HT-29 (cell line): ENCODE measurements around the gene SNX27. TPM values are rescaled to one million over a fixed set of nuclear protein-coding genes. Genes with fewer than 3 reads are reported as not detected.

ENCODE experiments used
- DNase-seq: peaks from one replicate; pipeline ENCODE4 v3.0.0-alpha.2; 2015; ENCODE audit warnings: low spot score
- total RNA-seq: library from RNA; depleted of rRNA; stranded (reverse); fragments of >200 nt; shearing (Covaris generic); gene quantifications from 2 replicates; pipeline ENCODE4 v1.2.3, GENCODE V29; 2014; rRNA removed

Gene SNX27
- total RNA-seq, result 13.3 and 13.9 TPM in 2 replicates

DNA sequence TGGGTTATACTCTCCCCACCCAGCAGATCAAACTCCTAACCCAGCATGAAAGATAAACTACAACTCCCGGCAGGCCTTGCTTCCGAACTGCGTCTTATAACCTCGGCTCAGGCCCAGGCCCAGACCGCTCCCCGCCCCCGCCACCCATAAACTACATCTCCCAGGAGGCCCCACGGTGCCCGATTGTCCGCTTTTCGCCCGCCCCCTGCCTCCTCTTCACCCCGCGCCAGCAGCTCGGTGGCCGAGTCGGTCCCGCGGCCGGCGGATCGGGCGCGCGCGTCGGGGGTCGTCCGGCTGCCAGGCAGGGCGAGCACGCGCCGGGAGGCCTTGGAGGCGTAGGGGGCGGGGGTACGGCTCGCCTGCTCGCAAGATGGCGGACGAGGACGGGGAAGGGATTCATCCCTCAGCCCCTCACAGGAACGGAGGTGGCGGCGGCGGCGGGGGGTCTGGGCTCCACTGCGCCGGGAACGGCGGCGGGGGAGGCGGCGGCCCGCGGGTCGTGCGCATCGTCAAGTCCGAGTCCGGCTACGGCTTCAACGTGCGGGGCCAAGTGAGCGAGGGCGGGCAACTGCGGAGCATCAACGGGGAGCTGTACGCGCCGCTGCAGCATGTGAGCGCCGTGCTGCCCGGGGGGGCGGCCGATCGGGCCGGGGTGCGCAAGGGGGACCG lies at the start of gene SNX27:
SNX27 (plus strand) TSS at position 219 of the 669 bp plus-strand sequence; CDS start at position 371, 152 bp downstream.
- peak; percentile 93 for DNase-seq

DNA sequence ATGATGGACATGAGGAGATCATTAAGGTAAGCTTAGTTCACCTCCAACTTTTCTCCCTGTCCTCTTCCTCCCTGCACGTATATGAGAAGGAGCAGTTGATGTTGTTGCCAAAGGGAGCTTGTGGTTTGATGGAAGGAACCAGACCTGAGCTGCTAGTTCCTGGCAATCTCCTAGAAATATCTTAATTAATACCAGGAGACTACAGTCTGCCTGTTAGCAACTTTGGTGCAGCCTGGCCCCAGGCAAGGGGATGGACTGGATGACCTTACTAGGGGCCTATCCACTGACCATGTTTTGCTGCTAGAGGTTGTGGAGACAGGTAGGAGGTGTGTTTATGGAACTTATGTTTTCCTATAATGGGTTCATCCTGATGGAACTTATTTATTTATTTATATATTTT lies 49.2 kb upstream of the SNX27 start:
- DNase-seq, result no peak

DNA sequence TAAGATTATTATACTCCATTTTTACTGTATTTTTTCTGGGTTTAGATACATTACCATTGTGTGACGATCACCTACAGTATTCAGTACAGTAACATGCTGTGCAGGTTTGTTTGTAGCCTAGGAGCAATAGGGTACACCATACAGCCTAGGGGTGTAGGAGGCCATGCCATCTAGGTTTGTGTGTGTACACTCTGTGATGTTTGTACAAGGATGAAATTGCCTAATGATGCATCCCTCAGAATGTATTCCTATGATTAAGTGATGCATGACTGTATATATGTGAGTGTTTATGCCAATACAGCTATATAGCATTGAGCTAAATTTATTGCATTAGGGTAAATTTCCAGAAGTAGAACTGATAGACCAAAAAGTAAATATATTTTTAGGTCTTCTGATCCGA lies 48.5 kb upstream of the SNX27 start:
- DNase-seq, result no peak

DNA sequence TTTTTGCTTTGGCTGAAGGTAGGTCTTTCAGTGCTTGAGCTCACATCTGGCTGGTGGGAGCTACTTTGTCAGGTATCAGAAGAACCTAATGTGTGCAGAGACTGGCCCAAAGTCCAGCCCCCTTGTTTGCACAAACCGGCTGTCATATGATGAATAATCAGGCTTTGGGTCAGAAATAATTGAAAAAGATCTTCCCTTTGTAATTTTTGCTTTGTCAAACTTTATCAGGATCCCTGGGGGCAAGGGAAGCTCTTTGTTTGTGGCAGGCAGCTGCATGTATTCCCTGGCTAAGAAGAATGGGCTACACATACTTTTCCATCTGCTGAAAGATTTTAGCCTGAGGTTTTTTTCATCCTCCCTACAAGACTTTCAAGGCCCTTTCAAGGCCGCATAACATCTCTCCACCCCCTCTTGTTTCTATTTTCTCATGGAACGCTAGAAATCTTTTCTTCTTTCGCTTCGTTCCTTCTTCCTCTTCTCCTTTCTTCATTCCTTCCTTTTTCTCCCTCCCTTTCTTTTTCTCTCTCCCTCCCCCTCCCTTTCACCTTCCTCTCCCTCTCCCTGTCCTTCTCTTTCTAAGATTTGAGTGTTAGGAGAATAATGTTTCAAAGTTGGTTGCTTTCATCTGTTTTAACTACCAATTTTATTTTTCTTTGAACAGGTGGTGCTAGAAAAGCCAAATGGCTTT lies 46.2 kb upstream of the SNX27 start:
- no peak for DNase-seq

DNA sequence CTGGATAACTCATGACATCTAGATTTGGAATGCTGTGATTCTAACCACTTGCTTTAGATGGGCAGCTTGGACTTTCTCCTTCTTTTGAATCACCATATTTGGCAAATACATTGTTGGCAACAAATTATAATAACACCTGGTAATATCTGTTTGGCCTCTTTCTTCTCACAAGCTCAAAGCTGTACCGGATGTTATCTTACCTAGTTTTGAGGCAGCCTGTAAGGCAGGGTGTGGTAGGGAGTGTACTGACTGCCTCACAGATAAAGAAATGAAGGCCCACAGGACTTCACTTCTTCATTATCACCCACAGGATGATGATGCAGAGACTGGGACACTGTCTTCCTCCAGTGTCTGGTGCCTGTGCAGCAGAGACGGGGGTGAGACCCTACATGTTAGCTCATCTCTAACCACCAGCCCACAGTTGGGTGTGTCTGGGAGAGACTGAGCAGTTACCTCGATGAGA lies 43.2 kb upstream of the SNX27 start:
- no peak for DNase-seq

DNA sequence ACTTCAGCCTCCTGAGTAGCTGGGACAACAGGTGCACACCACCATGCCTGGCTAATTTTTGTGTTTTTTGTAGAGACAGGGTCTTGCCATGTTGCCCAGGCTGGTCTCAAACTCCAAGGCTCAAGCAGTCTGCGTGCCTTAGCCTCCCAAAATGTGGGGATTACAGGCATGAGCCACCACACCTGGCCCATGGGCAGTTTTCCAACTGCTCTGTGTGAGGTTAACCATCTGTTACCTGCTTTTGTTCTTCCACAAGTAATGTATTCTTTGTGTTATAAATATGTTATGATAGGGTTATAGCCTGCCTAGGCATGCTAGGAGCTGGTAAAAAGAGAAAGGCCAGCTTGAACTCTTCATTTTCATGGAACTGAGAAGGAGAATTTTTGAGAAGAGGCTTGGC lies 41.0 kb upstream of the SNX27 start:
- DNase-seq, result no peak

DNA sequence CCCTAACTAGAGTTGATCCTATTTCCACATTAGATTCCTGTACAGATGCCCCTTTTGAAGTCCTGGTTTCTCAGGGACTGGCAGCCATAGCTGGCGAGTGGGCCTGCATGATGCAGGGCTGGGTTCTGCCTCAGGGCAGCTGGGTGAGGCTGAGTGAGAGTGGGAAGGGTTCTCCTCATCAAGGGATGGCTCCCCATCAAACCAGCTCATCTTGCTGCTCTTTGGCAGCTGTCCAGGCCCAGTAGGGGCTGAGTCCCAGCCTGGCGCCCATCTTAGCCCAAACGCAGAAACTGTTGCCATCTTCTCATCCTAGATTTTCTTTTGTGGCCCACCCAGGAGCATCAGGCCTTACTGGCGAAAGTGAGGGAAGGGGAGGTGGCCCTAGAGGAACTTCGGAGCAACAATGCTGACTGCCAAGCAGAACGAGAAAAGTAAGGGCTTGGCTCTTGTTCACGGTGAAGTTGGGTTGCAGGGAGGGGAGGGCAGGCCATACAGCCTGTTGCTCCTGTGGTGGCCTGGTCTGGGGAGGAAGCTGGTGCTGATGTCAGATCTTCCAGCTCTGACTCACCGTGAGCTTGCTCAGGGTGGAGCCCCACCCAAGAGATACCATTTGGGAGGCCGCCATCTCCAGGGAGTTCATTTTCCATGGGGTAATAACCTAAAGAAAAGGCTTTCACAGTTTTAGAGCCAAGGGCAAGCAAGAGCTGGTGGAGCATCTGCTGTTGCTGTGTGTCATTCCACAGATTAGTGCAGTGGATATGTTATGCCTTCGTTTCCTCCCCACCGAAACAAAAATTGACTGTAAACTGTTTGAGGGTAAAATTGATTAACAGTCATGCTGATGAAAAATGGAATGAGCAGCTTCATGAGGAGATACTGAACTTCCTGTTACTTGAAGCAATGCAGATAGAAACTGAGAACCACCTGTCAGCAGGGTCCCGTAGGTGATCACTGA lies 37.0 kb upstream of the SNX27 start:
- no peak for DNase-seq

DNA sequence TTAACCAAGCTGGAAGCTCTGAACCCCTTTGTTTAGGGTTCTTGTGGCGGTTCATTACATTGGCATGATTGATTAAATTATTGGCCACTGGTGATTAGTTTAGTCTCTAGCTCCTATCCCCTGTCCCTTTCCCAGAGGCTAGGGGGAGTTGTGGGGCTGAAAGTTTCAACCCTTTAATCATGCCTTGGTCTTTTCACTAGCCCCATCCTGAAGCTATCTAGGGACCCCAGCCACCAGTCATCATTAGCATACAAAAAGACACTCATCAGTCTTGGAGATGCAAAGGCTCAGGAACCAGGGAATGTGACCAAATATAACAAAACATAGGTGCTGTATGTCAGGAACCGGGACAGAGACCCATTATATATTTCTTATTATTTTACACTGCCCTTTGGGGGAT lies 34.7 kb upstream of the SNX27 start:
- no peak for DNase-seq

DNA sequence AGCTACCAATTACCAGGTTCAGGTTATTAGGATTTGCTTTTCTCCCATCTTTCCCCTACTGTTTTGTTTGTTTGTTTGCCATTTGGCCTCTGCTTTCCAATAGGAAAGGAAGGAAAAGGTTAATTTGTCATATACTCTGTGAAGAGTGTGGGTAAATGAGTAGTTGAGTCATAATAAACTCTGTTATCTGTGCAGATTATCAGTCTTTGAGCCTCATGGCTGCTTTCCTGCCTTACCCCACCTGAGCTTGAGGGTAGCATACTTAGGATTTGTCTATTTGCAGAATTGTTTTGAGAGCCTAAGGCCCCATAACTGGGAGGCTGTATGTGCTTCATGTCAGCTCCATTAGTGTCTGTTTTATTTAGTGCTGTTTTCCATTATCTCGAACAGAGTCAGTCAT lies 32.9 kb upstream of the SNX27 start:
- no peak for DNase-seq

DNA sequence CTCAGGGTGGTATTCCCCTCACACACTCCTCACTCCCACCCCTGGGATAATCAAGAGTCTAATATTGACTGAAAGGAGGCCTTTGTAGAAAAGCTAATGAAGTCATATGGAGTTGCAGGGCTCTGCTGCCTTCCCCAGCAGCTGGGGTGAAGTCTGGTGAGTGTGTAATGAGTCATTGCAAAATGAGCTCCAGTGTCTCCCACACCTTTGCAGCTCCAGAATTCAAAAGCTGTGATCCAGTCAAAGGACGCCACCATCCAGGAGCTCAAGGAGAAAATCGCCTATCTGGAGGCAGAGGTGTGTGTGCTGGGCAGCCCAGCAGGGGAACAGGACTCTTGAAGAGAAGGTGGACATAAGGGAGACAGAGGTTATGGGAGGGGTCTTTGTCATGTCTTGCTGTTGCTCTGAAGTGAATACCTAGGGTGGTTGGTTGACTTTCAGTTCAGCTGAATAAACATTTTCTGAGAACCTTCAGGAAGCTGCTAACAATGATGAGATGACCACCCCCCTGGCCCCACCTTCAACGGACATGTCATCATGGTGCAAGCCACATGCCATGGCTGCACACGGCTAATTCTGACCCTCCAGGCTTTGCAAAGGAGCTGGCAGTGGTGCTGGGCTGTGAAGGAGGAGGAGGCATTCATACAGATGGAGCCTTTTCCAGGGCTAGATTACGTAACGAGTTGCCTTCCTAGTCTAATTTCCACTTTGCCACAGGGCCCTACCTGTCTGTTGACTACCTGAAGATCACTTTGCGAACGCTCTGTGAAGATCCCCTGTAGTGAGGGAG lies 32.2 kb upstream of the SNX27 start:
- DNase-seq, result no peak

DNA sequence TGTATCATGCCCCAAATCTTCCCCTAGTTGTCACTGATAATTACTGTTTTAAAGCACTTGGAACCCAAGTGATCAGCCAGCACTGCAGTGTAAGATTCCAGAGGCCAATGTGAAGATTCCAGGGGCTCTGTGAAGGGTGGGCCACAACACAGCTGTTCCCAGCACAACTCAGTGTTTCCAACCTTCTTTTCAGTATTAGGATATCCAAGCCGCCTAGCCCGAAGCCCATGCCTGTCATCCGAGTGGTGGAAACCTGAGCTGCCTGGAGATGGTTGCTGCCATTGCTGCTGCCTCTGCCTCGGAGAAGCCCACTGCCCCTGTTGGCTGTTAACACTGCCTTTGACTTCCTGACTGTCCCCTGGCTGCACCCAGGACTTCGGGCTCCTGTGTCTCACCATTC lies 30.4 kb upstream of the SNX27 start:
- DNase-seq, result no peak

DNA sequence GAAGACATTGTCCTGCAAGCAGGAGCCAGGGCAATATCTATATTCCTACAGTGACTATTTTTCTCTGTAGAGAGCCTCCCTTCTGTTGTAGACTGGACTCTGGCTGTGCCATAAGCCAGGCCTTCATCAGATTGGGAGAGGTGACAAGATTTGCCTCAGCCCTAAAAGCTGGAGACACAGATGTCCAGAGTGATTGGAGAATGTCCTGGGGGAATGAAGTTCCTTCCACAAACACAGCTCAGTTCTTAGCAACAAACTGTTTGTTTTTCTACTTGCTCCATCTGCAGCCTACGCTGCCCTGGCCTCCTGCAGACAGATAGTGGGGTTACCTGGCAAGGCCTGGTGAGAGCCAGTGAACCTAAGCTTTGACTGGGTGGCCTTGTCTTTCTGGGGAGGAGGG lies 29.9 kb upstream of the SNX27 start:
- no peak for DNase-seq

DNA sequence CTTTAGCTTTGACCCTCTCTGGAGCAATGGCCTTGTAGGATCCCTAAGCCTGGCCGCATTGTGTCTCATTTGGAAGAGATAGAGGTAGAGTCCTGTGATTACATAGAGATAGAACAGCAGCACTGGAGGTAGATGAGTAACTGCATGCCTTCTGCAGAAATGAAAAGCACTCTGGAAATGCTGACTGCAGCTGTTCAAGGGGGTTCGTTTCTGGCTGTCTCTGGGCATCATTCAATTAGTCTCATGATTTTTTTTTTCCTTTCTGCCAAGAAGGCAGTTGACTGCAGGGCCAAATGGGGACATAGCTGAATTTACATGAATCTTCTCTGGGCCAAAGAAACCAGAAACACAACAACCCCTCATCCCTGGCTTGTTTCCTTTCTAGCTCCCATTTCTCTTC lies 28.1 kb upstream of the SNX27 start:
- no peak for DNase-seq

DNA sequence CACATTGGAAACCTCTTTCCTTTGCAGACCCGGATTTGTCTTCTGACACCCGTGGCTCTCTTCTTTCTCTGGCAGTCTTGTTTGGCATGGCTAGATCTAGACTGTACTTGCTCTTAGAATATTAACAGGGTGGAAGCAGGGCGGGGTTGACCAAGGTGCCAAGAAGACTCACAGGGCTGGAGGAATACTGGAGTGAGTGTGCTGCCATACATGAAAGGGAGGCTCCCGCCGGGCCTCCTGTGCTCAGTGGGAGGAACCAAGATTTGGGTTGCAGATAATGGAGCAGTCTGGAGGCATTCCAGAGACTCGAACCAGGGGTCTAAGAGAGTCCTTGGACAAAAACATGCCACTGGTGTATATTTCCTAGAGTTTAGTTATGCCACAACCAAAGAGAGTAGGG lies 27.6 kb upstream of the SNX27 start:
- peak; percentile 39 for DNase-seq

DNA sequence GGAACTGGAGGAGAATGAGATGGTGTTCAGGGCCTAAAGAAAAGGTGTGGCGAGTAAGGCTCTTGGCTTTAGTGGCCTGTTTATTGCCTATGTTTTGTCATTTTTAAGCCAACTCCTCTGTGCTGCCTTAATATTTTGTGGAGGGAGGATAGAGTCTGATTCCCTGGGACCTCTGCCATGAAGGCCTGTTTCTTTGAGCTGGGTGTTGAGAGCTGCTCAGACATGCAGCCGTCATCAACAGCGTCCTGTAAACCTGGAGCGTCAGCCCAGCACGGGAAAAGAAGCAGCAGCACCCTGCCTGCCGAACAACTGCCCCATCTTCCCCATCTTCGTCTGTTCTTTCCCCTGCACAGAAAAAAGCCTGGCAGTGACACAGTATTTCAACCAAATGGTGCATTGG lies 27.1 kb upstream of the SNX27 start:
- no peak for DNase-seq

DNA sequence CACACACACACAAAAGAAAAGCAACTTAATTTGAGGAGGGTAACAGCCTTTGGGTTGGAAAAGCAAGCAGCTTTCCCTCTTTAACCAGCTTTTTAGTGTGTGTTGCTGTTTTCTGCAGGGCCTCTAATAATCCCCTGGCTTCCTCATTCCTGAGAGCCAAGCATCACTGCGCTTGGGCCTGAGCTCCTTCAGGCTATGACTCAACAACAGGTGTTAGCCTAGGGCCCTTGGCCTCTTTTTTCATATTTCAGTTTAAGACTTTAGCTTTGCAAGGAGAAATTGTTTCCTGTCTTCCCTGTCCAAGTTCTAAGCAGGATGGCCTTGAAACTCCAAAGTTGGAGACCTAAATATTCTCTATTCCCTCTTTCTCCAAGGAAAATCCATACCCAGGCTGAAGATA lies 26.2 kb upstream of the SNX27 start:
- DNase-seq, result peak; percentile 71

DNA sequence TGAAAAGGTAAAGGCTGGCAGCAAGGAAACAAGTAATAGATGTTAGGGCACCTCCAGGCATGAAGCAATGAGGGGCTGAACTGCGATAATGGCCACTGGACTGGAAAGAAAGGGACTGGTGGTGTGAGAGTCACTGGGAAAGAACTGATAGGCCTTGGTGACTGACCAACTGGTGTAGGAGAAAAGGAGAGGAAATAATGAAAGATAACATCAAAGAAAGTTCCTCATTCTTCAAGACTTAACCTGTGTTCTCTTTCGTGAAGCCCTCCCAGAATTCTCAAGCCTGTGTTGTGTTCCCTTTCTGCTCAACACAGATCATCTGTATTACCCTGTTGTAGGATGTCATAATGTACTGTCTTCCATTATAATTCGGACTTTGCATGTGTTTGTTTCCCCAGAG lies 20.9 kb upstream of the SNX27 start:
- DNase-seq, result no peak

DNA sequence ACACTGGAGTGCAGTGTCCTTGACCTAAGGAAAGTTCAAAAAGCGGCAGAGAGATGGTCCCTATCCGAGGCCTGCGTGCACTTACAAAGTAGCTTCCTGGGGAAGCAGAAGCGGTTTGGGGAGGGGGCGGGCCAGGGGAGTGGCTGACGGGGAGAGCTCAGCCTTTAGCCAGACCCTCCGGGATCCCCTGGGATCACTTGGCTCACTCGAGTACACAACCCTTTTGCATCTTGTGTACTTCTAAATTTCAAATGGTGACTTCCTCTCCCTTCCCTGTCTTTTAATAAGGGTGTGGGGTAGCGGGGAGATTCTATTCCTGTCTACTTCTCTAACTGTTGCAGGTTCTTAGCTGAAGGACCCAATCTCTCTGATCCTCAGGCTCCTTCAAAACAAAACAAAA lies 18.1 kb upstream of the SNX27 start:
- no peak for DNase-seq

DNA sequence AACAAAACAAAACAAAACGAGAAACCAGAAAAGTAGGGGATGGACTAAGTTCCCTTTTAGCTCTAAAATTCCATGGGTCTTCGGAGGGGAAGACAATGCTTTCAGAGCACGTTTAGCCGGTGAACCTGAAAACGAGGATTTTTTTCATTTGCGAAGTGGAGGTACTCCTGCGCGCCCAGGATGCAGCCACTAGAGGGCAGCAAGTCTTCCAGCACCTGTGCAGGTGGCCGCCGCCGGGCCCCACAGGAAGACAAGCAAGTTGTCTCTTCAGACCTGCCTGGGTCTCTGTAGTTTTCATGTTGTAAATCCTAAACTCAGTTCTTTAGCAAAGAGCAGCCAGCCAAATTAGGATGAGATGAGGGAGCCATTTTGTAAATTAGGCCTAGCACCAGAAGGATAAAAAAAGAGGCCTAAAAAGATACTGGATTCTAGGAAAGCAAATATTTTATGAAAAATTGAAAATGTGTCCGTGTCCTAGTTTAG lies 17.7 kb upstream of the SNX27 start:
- DNase-seq, result peak; percentile 89

DNA sequence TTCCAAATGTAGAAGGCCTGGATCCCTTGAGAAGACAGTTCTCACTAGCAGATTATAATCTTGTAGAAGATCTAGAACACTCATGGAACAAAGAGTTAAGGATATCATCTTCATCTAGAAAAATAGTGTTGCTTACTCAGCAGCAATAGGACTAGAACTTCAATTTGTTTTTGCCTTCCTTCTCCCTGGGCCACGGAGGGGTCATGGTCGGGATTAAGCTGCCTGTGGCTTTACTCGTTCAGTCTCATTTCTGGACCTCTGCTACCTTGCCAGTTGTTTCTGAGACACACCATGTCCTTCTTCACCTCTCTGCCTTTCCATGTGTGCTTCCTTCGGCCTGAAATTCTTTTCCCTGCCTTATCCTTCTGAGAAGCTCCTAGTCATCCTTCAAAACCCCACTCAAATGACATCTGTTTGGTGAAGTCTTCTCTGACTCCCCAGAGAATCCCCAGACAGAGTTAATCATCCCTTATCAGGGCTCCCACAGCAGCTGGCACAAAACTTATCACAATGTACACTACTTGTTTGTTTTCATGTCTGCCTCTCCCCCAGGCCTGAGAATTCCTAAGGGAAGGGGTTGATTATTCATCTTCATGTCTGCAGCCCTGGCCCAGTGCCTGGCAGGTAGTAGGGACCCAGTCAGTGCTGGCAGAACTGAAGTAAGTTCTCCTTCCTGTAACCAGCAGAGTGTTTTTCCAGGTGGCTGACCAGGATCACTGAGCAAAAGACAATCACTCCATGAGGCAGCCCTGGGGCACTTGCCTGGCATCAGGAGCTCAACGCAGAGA lies 15.5 kb upstream of the SNX27 start:
- DNase-seq, result no peak
